Trophoblast cell (in vitro differentiated cells and primary cell): ENCODE results near the gene TARM1.
"Not testable (repeated sequence)": the region's sequence is repeated elsewhere in the genome, so short reads cannot be mapped to it uniquely, and the experiment has no call there.

Experiments used
- DNase-seq, 2 donors: peaks; one replicate each; pipeline ENCODE4 v3.0.0-alpha.2; 2016
- H2AFZ ChIP-seq: 2 replicates; pipeline ENCODE4 v1.6.1; 2013; ENCODE audit warnings: low read length, moderate library complexity, mild to moderate bottlenecking; ENCODE audit not compliant: insufficient read depth, poor library complexity
- H2AK5ac ChIP-seq: 2 replicates; pipeline ENCODE4 v1.6.1; 2013; ENCODE audit warnings: mild to moderate bottlenecking, low read length
- H2BK120ac ChIP-seq: 2 replicates; pipeline ENCODE4 v1.6.1; 2013; ENCODE audit warnings: low read length, mild to moderate bottlenecking, moderate library complexity; ENCODE audit not compliant: insufficient read depth, poor library complexity
- H2BK12ac ChIP-seq: 2 replicates; pipeline ENCODE4 v1.6.1; 2013; ENCODE audit warnings: mild to moderate bottlenecking, low read length, moderate library complexity
- H2BK5ac ChIP-seq: 2 replicates; pipeline ENCODE4 v1.6.1; 2013; ENCODE audit warnings: low read length, low read depth, moderate library complexity, mild to moderate bottlenecking; ENCODE audit not compliant: poor library complexity
- H3K14ac ChIP-seq: 2 replicates; pipeline ENCODE4 v1.6.1; 2013; ENCODE audit warnings: mild to moderate bottlenecking, low read length
- H3K18ac ChIP-seq: 2 replicates; pipeline ENCODE4 v1.6.1; 2013; ENCODE audit warnings: mild to moderate bottlenecking, low read length
- H3K23ac ChIP-seq: 2 replicates; pipeline ENCODE4 v1.6.1; 2013; ENCODE audit warnings: low read length
- H3K27ac ChIP-seq: 2 replicates; pipeline ENCODE4 v1.5.1; 2013; ENCODE audit warnings: low read depth, mild to moderate bottlenecking, inconsistent platforms, low read length, moderate library complexity
- H3K27me3 ChIP-seq: 2 replicates; pipeline ENCODE4 v1.6.1; 2013; ENCODE audit warnings: inconsistent platforms, mild to moderate bottlenecking, low read length, moderate library complexity; ENCODE audit not compliant: insufficient read depth
- H3K36me3 ChIP-seq, 2 experiments: 1 replicate in 1 of 2; 2 replicates in 1 of 2; pipeline ENCODE4 v1.6.1; 2013; ENCODE audit warnings: low read length in 2 of 2, mild to moderate bottlenecking in 2 of 2, moderate library complexity in 1 of 2; ENCODE audit not compliant: insufficient read depth in 2 of 2, control insufficient read depth in 1 of 2
- H3K4ac ChIP-seq: 2 replicates; pipeline ENCODE4 v1.6.1; 2013; ENCODE audit warnings: low read depth, mild to moderate bottlenecking, low read length, moderate library complexity
- H3K4me1 ChIP-seq, 2 experiments: 1 replicate in 1 of 2; 2 replicates in 1 of 2; pipeline ENCODE4 v1.6.1; 2013; ENCODE audit warnings: low read length in 2 of 2, mild to moderate bottlenecking in 2 of 2, moderate library complexity in 1 of 2; ENCODE audit not compliant: insufficient read depth in 2 of 2, control insufficient read depth in 1 of 2
- H3K4me2 ChIP-seq: 2 replicates; pipeline ENCODE4 v1.6.1; 2013; ENCODE audit warnings: inconsistent platforms, mild to moderate bottlenecking, low read length, moderate library complexity
- H3K4me3 ChIP-seq: 2 replicates; pipeline ENCODE4 v1.5.1; 2013; ENCODE audit warnings: mild to moderate bottlenecking, low read depth, low read length, inconsistent platforms
- H3K79me1 ChIP-seq: one replicate; pipeline ENCODE4 v1.6.1; 2013; ENCODE audit warnings: low read length
- H3K79me2 ChIP-seq: 2 replicates; pipeline ENCODE4 v1.6.1; 2013; ENCODE audit warnings: low read length, mild to moderate bottlenecking; ENCODE audit not compliant: control insufficient read depth, insufficient read depth, poor library complexity
- H3K9ac ChIP-seq: 2 replicates; pipeline ENCODE4 v1.6.1; 2013; ENCODE audit warnings: mild to moderate bottlenecking, low read length
- H3K9me3 ChIP-seq: 2 replicates; pipeline ENCODE4 v1.6.1; 2013; ENCODE audit warnings: low read depth, mild to moderate bottlenecking, control low read depth, inconsistent platforms, low read length; ENCODE audit not compliant: insufficient read depth
- H4K12ac ChIP-seq: 2 replicates; pipeline ENCODE4 v1.6.1; 2013; ENCODE audit warnings: low read depth, mild to moderate bottlenecking, low read length, moderate library complexity
- H4K8ac ChIP-seq: 2 replicates; pipeline ENCODE4 v1.6.1; 2013; ENCODE audit warnings: low read depth, mild to moderate bottlenecking, low read length, moderate library complexity
- H4K91ac ChIP-seq: one replicate; pipeline ENCODE4 v1.6.1; 2013; ENCODE audit warnings: low read depth, mild to moderate bottlenecking, low read length, moderate library complexity
- WGBS: extraction: QIAGEN DNeasy Blood & Tissue Kit; methylation state at CpG from one replicate; pipeline ENCODE4 v1.1.7; 2013; ENCODE audit warnings: missing lambda C conversion rate; ENCODE audit not compliant: insufficient read length, insufficient coverage; ENCODE audit errors: extremely low coverage; 5-methylcytosine and 5-hydroxymethylcytosine counted together

Gene TARM1

GRCh38 chr19:54099190-54099902 is 18.2 kb upstream of the TARM1 start:
- H3K4me3 ChIP-seq, result no peak overlapping the region
- H3K4ac ChIP-seq, result no peak overlapping the region
- no peak overlapping the region for H3K23ac ChIP-seq
- H3K9ac ChIP-seq, result no peak overlapping the region
- H3K27ac ChIP-seq, result no peak overlapping the region
- no peak overlapping the region for H4K12ac ChIP-seq
- H3K4me2 ChIP-seq, result no peak overlapping the region
- peaks cover 3 to 13% of the 10 kb centered on the region in 2 experiments for H3K4me1 ChIP-seq
- H2AK5ac ChIP-seq, result no peak overlapping the region
- no peak overlapping the region for H4K91ac ChIP-seq
- H3K36me3 ChIP-seq, result no peaks in the 10 kb centered on the region
- no peak overlapping the region for H3K14ac ChIP-seq
- no peak overlapping the region for H2AFZ ChIP-seq
- whole genome bisulfite sequencing, result no CpG with 5 or more reads among the region's 12 CpGs
- H3K27me3 ChIP-seq, result peaks cover 5% of the 10 kb centered on the region
- H3K79me2 ChIP-seq, result peaks cover 5% of the 10 kb centered on the region
- H2BK12ac ChIP-seq, result no peak overlapping the region
- peaks cover 7% of the 10 kb centered on the region for H3K9me3 ChIP-seq
- H3K79me1 ChIP-seq, result peaks cover 7% of the 10 kb centered on the region
- H3K18ac ChIP-seq, result no peak overlapping the region
- H2BK120ac ChIP-seq, result no peak overlapping the region
- DNase-seq, result no peak
- H4K8ac ChIP-seq, result no peak overlapping the region
- H2BK5ac ChIP-seq, result no peak overlapping the region

- H2BK5ac ChIP-seq, result no peak overlapping the region
- H3K4me1 ChIP-seq, result peaks cover 3 to 6% of the 10 kb centered on the region in 2 experiments
- H3K18ac ChIP-seq, result no peak overlapping the region
- H3K9me3 ChIP-seq, result peaks cover 7% of the 10 kb centered on the region
- no peak overlapping the region for H2AFZ ChIP-seq
- H3K27ac ChIP-seq, result no peak overlapping the region
- no peaks in the 10 kb centered on the region for H3K36me3 ChIP-seq
- H4K91ac ChIP-seq, result no peak overlapping the region
- H2BK120ac ChIP-seq, result no peak overlapping the region
- peak overlapping the region; percentile 20 for H3K4me2 ChIP-seq
- H3K23ac ChIP-seq, result no peak overlapping the region
- H4K12ac ChIP-seq, result no peak overlapping the region
- H3K9ac ChIP-seq, result no peak overlapping the region
- no peak overlapping the region for H3K4me3 ChIP-seq
- DNase-seq, result no peak
- H2BK12ac ChIP-seq, result no peak overlapping the region
- no peak overlapping the region for H3K14ac ChIP-seq
- no peaks in the 10 kb centered on the region for H3K79me1 ChIP-seq
- no CpG with 5 or more reads among the region's 14 CpGs for WGBS
- H4K8ac ChIP-seq, result peak overlapping the region; percentile 8
- H3K27me3 ChIP-seq, result peaks cover 5% of the 10 kb centered on the region
- H3K4ac ChIP-seq, result no peak overlapping the region
- no peak overlapping the region for H2AK5ac ChIP-seq
- H3K79me2 ChIP-seq, result no peaks in the 10 kb centered on the region
Measured at GRCh38 chr19:54096617-54097106, 15.5 kb upstream of the TARM1 start.

GRCh38 chr19:54095859-54096616 is 14.9 kb upstream of the TARM1 start:
- H4K91ac ChIP-seq, H3K4me1 ChIP-seq, H3K36me3 ChIP-seq, H3K9ac ChIP-seq, H3K9me3 ChIP-seq, H3K23ac ChIP-seq, H4K12ac ChIP-seq, H2BK120ac ChIP-seq, H2BK5ac ChIP-seq, H3K14ac ChIP-seq, H3K27ac ChIP-seq, H3K18ac ChIP-seq, H2BK12ac ChIP-seq, H3K79me2 ChIP-seq, H3K4ac ChIP-seq, H3K27me3 ChIP-seq, H3K79me1 ChIP-seq, H2AK5ac ChIP-seq: not testable (repeated sequence)
- peak overlapping the region; percentile 32 for H2AFZ ChIP-seq
- H3K4me2 ChIP-seq, result peak overlapping the region; percentile 79
- peak in 1 of 2 donors; percentile 32 for DNase-seq
- H3K4me3 ChIP-seq, result peak overlapping the region; percentile 43
- H4K8ac ChIP-seq, result peak overlapping the region; percentile 14
- no CpG with 5 or more reads among the region's 46 CpGs for WGBS

- no peak overlapping the region for H4K91ac ChIP-seq
- H2BK120ac ChIP-seq, result no peak overlapping the region
- WGBS, result no CpG with 5 or more reads among the region's 22 CpGs
- no peak overlapping the region for H3K9ac ChIP-seq
- H3K27ac ChIP-seq, result no peak overlapping the region
- no peak overlapping the region for H2AFZ ChIP-seq
- H3K23ac ChIP-seq, result no peak overlapping the region
- H3K9me3 ChIP-seq, result peaks cover 7% of the 10 kb centered on the region
- no peak overlapping the region for H3K4me3 ChIP-seq
- no peak overlapping the region for H3K4ac ChIP-seq
- no peak for DNase-seq
- peaks cover 3 to 6% of the 10 kb centered on the region in 2 experiments for H3K4me1 ChIP-seq
- H3K27me3 ChIP-seq, result peaks cover 5% of the 10 kb centered on the region
- H3K14ac ChIP-seq, result no peak overlapping the region
- no peak overlapping the region for H2BK12ac ChIP-seq
- peak overlapping the region; percentile 14 for H4K8ac ChIP-seq
- H3K4me2 ChIP-seq, result peak overlapping the region; percentile 79
- no peak overlapping the region for H4K12ac ChIP-seq
- H2AK5ac ChIP-seq, result no peak overlapping the region
- H3K18ac ChIP-seq, result no peak overlapping the region
- H2BK5ac ChIP-seq, result no peak overlapping the region
- H3K36me3 ChIP-seq, result no peaks in the 10 kb centered on the region
- H3K79me1 ChIP-seq, result no peaks in the 10 kb centered on the region
- H3K79me2 ChIP-seq, result no peaks in the 10 kb centered on the region
Measured at GRCh38 chr19:54095136-54095858, 14.1 kb upstream of the TARM1 start.
